GM18861 (cell line): ENCODE results near the gene SPATA2.
"Not testable (repeated sequence)": the region's sequence is repeated elsewhere in the genome, so short reads cannot be mapped to it uniquely, and the experiment has no call there.

ENCODE experiments used
- ATAC-seq: cut with Tn5 transposase; IDR thresholded peaks from one replicate; pipeline ENCODE4 v1.9.1; 2021; ENCODE audit not compliant: unreplicated experiment

SPATA2 gene

DNA sequence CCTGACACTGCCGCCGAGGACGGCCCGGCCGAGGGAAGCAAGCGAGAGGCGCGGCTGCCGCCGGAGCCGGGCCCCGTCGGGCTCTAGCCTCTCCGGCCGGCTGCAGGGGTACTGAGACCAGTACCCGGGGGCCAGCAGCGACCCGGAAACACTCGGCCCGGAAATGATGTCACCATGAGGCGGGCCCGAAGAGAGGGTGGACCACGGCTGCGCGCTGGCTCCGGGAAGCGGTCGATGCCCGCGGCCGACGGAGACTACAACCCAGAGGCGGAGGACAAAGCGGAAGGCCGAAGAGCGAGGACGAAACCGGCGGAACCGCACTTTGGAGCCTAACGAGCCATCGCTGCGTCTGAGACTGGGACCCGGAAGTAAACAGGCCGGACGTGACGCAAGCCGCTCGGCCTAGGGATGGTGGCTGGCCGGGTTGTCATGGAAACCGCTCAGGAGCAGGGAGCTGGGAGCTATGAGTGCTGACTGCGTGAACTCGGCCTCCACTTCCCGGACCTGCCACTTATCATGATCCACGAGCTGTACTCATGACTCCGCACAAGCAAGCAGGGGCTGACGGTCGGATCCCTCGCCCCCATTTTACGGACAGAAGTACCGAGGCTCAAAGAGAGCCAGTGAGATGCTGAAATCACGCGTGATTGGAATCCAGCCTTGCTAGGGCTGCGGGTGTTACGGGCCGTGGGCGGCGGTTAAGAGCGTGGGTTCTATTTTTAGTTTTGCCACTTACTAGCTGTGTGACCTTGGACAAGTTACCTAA lies at the start of gene SPATA2:
Gene SPATA2, minus strand, starts transcription at position 150 of the 766 bp plus-strand sequence. CDS start 7,039 bp downstream, outside the sequence.
- peak; percentile 69 for ATAC-seq

- no peak for ATAC-seq
Measured at GRCh38 chr20:49961413-49961812, 46.1 kb upstream of the SPATA2 start.

- ATAC-seq, result not testable (repeated sequence)
Measured at GRCh38 chr20:49957089-49957938, 42.0 kb upstream of the SPATA2 start.

- ATAC-seq, result no peak
Measured at GRCh38 chr20:49956689-49957088, 41.4 kb upstream of the SPATA2 start.

DNA sequence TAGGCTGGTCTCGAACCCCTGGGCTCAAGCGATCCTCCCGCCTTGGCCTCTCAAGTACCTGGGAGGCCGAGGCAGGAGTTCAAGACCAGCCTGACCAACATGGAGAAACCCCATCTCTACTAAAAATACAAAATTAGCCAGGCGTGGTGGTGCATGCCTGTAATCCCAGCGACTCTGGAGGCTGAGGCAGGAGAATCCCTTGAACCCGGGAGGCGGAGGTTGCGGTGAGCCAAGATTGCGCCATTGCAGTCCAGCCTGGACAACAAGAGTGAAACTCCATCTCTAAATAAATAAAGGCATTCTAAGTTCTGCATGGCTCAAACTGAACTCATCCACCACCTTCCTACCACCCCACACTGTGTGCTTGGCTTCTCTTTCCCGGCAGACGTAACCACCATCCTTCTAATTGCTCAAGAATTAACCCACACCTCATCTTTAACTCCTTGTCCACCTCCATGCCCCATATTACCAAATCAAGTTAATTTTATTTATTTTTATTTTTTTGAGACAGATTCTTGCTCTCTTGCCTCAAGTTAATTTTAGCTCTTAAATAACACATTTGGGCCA lies 40.6 kb upstream of the SPATA2 start:
- not testable (repeated sequence) for ATAC-seq

DNA sequence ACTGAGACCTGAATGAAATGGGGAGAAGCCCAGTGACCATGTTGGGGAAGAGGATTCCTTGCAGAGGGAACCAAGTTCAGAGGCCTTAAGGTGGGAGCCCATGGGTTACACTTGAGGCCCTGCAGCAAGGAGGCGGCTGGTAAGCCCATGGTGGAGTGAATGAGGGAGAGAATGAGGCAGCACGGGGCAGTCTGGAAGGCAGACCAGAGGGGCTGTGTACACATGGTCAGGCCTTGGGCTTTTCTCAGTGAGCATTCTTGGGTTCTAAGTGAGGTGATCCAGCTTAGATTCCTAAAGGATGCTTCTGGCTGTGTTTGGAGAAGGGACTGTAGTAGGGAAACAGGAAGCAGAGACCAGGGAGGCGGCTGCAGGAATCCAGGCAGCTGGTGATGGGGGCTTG lies 39.8 kb upstream of the SPATA2 start:
- no peak for ATAC-seq

DNA sequence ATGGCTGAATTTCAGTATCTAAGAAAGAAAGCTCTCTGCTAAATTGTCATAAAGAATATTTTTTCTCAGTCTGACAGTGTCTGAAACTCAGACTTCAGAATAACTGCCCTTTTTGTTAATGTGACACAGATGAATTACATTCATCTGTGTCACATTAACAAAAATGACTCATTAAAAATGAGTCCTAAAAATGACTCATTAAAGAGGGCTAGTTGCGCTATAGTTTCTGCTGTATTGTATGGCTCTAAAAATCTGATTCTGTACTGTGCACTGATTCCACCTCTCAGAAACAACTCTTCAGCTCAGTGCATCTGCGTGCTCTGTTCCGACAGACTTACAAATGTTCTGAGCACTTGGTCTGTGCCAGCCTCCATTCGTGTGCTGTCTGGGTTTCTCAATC lies 35.8 kb upstream of the SPATA2 start:
- ATAC-seq, result no peak

- ATAC-seq, result no peak
Measured at GRCh38 chr20:49948809-49949507, 33.6 kb upstream of the SPATA2 start.

DNA sequence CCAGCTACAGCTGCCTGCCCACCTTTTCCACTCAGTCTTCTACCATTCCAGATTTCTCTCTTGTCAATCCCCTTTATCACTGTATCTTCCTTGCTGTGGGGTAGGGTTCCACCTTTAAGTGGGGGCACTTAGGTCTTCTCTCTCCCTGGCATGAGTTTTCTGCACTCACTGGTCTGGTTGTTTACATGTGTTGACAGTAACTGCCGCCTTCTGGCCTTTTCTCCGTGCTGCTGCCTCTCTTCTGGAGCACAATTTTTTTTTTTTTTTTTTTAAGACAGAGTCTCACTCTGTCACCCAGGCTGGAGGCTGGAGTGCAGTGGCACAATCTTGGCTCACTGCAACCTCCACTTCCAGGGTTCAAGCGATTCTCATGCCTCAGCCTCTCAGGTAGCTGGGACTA lies 32.8 kb upstream of the SPATA2 start:
- ATAC-seq, result no peak

- ATAC-seq, result no peak
Measured at GRCh38 chr20:49945701-49946477, 30.6 kb upstream of the SPATA2 start.

DNA sequence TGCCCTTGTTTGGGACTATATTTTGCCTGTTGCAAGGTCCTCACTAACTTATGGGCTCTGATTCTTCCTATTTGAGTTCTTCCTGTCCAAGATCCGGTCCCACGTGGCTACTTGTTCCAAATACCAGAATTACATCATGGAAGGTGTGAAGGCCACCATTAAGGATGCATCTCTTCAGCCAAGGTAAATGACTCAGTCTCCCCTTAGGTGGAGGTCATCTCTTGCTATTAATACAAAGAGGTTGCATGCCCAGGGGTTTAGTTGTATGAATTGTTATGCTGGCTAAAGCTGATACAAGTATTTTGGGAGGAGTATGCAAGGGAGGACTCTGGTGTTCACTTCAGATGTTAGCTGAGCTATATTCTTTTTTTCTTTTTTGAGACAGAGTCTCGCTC lies 30.0 kb upstream of the SPATA2 start:
- no peak for ATAC-seq

- ATAC-seq, result no peak
Measured at GRCh38 chr20:49942942-49943341, 27.6 kb upstream of the SPATA2 start.

DNA sequence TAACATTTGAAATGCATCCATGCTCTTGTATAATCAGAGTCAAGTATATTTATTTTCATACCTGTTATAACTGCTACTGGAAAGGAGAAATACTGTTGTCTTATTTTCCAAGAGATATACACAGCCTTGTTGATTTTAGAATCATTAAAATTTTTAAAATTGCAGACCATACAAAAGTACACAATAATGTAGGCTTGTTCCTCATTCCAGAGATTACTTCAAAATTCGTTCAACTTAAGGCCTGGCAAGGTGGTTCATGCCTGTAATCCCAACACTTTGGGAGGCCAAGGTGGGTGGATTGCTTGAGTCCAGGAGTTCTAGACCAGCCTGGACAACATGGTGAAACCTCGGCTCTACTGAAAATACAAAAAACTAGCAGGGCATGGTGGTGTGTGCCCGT lies 27.0 kb upstream of the SPATA2 start:
- no peak for ATAC-seq

DNA sequence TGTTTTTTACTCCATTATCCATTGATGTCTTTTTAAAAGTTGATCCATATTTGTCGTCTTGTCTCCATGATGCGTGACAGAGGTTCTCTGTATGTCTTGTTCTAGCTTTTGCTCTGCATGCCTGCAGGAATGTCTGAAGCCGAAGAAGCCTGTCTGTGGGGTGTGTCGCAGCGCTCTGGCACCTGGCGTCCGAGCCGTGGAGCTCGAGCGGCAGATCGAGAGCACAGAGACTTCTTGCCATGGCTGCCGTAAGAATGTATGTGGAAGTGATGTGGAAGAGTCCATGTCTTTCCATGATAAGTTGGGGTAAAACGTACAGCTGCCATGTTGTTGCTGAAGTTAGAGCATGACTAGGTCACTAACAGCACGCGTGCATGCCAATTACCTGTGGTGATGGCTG lies 26.1 kb upstream of the SPATA2 start:
- no peak for ATAC-seq

DNA sequence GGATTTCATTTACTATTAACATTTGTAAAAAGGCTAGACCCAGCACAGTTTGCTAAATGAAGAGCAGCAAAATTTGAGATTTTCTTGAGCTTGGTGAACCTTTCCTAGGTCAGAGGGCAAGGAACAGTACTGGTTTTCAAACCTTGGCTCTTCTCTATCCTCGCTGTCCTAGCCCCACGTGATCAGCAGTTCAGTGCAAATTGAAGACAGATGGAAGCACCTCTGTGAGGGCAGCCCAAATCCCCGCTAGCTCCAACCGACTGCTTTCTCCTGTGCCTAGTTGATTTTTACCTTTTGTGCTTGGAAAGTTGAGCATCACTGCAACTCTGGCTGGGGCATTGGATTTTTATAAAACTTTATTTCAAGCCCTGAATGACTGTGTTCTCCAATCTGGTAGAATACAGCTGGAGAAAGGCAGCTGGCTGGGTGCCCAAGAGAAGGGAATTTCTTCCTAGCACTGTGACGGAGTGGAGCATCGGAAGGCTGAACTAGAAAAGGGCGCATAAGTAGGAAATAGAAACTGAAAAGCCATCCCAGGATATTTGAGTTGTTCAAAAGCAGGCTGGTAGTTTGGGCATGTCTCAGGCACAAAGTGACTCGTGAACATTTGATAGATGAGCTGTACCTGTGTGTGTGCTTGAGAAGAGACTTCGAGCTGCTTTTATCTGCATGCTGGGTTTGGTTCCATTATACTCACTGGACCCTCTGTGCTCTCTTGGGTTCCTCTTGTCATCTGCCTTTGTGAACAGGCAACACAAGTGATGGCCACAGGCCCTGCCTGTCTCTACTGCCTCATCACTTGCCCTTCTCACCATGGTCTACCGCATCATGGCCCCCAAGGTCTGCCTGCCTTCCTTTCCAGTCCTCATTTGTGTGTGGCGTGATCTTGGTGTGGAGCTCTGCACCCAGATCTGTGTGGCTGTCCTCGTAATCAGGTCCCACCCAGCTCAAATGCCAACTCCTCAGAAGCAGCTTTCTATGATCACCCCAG lies 23.1 kb upstream of the SPATA2 start:
- no peak for ATAC-seq

GRCh38 chr20:49937027-49937929 lies 21.9 kb upstream of the SPATA2 start:
- ATAC-seq, result no peak

GRCh38 chr20:49936153-49937026 lies 21.1 kb upstream of the SPATA2 start, which contains the start of gene RNF114:
RNF114 (plus strand) TSS chr20:49936397; CDS start chr20:49936413, 16 bp downstream.
- peak; percentile 62 for ATAC-seq
